HEK293T (cell line): Measurements from ENCODE around the gene MBNL2.

ENCODE experiments used
- ARNT ChIP-seq: fragments of 450-650 bp; IDR thresholded peaks from 2 replicates; pipeline ENCODE4 v1.6.1; 2017; ENCODE audit warnings: mild to moderate bottlenecking
- BHLHE40 ChIP-seq: fragments of 450-650 bp; IDR thresholded peaks from 2 replicates; pipeline ENCODE4 v1.6.1; 2016; ENCODE audit warnings: mild to moderate bottlenecking, moderate library complexity, borderline replicate concordance
- ELF4 ChIP-seq: fragments of 450-650 bp; IDR thresholded peaks from 2 replicates; pipeline ENCODE4 v1.6.1; 2017; ENCODE audit warnings: antibody characterized with exemption
- FOXM1 ChIP-seq: fragments of 450-650 bp; IDR thresholded peaks from 2 replicates; pipeline ENCODE4 v1.6.1; 2017; ENCODE audit warnings: mild to moderate bottlenecking, borderline replicate concordance
- LEF1 ChIP-seq: fragments of 450-650 bp; IDR thresholded peaks from 2 replicates; pipeline ENCODE4 v1.6.1; 2017; ENCODE audit warnings: mild to moderate bottlenecking, borderline replicate concordance
- PKNOX1 ChIP-seq: fragments of 450-650 bp; IDR thresholded peaks from 2 replicates; pipeline ENCODE4 v1.6.1; 2016
- TARDBP ChIP-seq: fragments of 450-650 bp; IDR thresholded peaks from 2 replicates; pipeline ENCODE4 v1.6.1; 2016

DNA sequence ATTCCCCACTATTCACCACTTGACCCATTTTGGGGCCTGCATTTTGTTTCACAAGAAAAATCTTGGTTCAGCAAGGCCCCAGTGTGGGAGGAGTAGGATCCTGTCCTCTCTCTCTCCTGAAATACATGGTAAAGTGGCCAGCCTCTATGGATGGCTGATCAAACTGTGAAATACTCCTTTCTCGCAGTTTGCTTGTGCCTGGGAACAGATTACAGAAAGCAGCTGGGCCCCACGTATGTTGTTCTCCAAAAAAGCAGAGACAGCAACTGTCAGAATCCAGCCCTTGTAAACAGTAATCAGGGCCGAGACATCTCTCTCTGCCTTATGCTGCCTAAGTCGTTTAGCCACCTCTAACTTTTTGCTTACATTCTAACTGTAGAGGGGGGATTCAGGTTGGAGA, 150.8 kb downstream of the MBNL2 start:
- TF ChIP-seq FOXM1 = no peak
- no peak for TF ChIP-seq LEF1
- no peak for TF ChIP-seq PKNOX1
- no peak for TF ChIP-seq BHLHE40
- no peak for TF ChIP-seq ELF4
- no peak for TF ChIP-seq ARNT
- TF ChIP-seq TARDBP = no peak
